Neural progenitor cell (in vitro differentiated cells): Measurements from ENCODE around the gene SUN1. TPM values are rescaled to one million over a fixed set of nuclear protein-coding genes. Genes with fewer than 3 reads are reported as not detected.

Source experiments
- DNase-seq: peaks from one replicate; pipeline ENCODE4 v3.0.0-alpha.2; 2016; ENCODE audit warnings: low spot score
- H2AFZ ChIP-seq: fragments of 200-600 bp; sonication (generic); replicated peaks from 2 replicates; pipeline ENCODE4 v1.6.1; 2016; ENCODE audit warnings: antibody characterized with exemption
- H3F3A ChIP-seq: fragments of 200-600 bp; sonication (generic); 2 replicates; pipeline ENCODE4 v1.6.1; 2016; ENCODE audit warnings: antibody characterized with exemption, low read depth
- H3K27ac ChIP-seq: fragments of 200-600 bp; sonication (generic); 2 replicates; pipeline ENCODE4 v1.5.1; 2016; ENCODE audit warnings: mild to moderate bottlenecking
- H3K27me3 ChIP-seq: fragments of 200-600 bp; sonication (generic); 2 replicates; pipeline ENCODE4 v1.6.1; 2016; ENCODE audit warnings: mild to moderate bottlenecking, moderate library complexity
- H3K36me3 ChIP-seq: fragments of 200-600 bp; sonication (generic); 2 replicates; pipeline ENCODE4 v1.5.1; 2016
- H3K4me1 ChIP-seq: fragments of 200-600 bp; sonication (generic); 2 replicates; pipeline ENCODE4 v1.6.1; 2016; ENCODE audit warnings: mixed run types
- H3K4me2 ChIP-seq: fragments of 200-600 bp; sonication (generic); 2 replicates; pipeline ENCODE4 v1.6.1; 2016
- H3K4me3 ChIP-seq: fragments of 200-600 bp; sonication (generic); 2 replicates; pipeline ENCODE4 v1.5.1; 2016
- H3K79me2 ChIP-seq: fragments of 200-600 bp; sonication (generic); 2 replicates; pipeline ENCODE4 v1.6.1; 2016; ENCODE audit warnings: low read depth
- H3K9ac ChIP-seq: fragments of 200-600 bp; sonication (generic); 2 replicates; pipeline ENCODE4 v1.6.1; 2016
- H3K9me3 ChIP-seq: fragments of 200-600 bp; sonication (generic); 2 replicates; pipeline ENCODE4 v1.5.1; 2016; ENCODE audit warnings: low read depth
- H4K20me1 ChIP-seq: fragments of 200-600 bp; sonication (generic); 2 replicates; pipeline ENCODE4 v1.6.1; 2016; ENCODE audit warnings: low read depth
- H3K27ac Mint-ChIP-seq: 3 replicates; pipeline ENCODE4 v1.8.0; 2021; ENCODE audit warnings: mixed read lengths
- H3K27me3 Mint-ChIP-seq: 2 replicates; pipeline ENCODE4 v1.8.0; 2022; ENCODE audit warnings: low read depth, mild to moderate bottlenecking, inconsistent platforms, moderate library complexity, mixed read lengths; ENCODE audit not compliant: insufficient read depth
- H3K36me3 Mint-ChIP-seq: 3 replicates; pipeline ENCODE4 v1.8.0; 2021; ENCODE audit warnings: mixed read lengths
- H3K4me1 Mint-ChIP-seq: 3 replicates; pipeline ENCODE4 v1.8.0; 2021; ENCODE audit warnings: mixed read lengths
- H3K4me3 Mint-ChIP-seq: 3 replicates; pipeline ENCODE4 v1.8.0; 2021; ENCODE audit warnings: mild to moderate bottlenecking, moderate library complexity, mixed read lengths
- H3K9me3 Mint-ChIP-seq: 3 replicates; pipeline ENCODE4 v1.8.0; 2020; ENCODE audit warnings: mixed read lengths
- EZH2 ChIP-seq: fragments of 200-600 bp; sonication (generic); IDR thresholded peaks from 2 replicates; pipeline ENCODE4 v1.6.1; 2017; ENCODE audit warnings: antibody characterized with exemption, mild to moderate bottlenecking, moderate library complexity
- EZH2phosphoT487 ChIP-seq: fragments of 200-600 bp; sonication (generic); IDR thresholded peaks from 2 replicates; pipeline ENCODE4 v1.6.1; 2017; ENCODE audit warnings: antibody characterized with exemption
- total RNA-seq: library from RNA; depleted of rRNA; stranded (reverse); fragments of >200 nt; gene quantifications from 2 replicates; pipeline ENCODE4 v1.2.3, GENCODE V29; 2015; ENCODE audit warnings: low replicate concordance
- TF ChIP-seq, protein P1 (sequence below): fragments of 200-600 bp; sonication (generic); IDR thresholded peaks from 2 replicates; pipeline ENCODE4 v1.5.1; 2017; ENCODE audit warnings: antibody characterized with exemption, mild to moderate bottlenecking

Gene SUN1
- total RNA-seq, 1 donor from 2014 or later: 104 TPM

DNA sequence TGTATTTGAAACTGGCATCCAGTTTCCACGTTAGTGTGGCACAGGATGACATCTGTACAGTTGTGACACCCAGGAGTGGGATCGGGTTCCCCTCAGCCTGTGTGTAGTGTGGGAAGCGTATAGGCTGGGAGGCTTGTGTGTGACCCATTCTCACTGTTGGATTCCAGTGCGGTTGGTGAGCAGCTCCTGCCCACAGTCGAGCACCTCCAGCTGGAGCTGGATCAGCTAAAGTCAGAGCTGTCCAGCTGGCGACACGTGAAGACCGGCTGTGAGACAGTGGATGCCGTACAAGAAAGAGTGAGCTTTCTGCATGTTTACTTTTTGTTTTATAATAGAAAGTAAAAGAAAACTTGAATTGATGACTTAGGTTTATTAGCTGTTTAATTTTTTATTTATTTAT, 25.4 kb downstream of the SUN1 start:
- Mint-ChIP-seq H3K27ac (no peak overlapping the region), H3K27me3 (peaks cover 4% of the 10 kb centered on the region)

DNA sequence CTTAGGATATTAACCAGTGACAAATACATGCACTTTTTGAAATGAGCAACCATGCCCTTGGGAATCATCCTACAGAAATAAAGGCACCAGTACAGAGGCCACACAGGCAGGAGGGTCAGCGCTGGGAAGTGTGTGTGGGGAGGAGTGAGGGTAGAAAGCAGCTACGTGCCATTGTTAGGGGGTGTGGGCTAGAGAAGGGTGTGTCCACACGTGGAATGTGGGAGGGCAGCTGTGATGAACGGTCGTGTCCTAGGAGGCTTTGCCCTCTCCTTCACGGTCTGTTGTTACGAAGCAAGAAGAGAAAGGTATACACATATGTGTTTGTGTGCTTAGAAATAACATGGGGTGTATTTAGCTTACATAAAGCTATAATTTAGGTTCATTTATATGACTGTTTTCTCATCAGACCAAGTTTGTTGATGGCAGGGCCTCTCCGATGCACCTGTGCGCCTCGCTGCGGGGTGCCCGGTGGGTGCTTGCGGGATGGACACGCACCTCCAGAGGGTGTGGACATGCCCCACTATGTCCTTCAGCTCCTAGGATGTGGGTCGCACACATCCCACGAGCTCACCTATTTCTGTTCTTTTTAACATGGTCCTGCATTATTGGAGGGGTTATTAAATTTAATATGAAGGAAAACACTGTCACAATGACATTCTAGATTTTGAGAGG, 27.2 kb downstream of the SUN1 start:
- Mint-ChIP-seq H3K27ac (no peak overlapping the region), H3K36me3 (peaks cover 42% of the 10 kb centered on the region), H3K27me3 (peaks cover 5% of the 10 kb centered on the region), H3K4me3 (no peak overlapping the region), H3K9me3 (no peaks in the 10 kb centered on the region), H3K4me1 (peaks cover 4% of the 10 kb centered on the region)
- TF ChIP-seq, protein P1, sequence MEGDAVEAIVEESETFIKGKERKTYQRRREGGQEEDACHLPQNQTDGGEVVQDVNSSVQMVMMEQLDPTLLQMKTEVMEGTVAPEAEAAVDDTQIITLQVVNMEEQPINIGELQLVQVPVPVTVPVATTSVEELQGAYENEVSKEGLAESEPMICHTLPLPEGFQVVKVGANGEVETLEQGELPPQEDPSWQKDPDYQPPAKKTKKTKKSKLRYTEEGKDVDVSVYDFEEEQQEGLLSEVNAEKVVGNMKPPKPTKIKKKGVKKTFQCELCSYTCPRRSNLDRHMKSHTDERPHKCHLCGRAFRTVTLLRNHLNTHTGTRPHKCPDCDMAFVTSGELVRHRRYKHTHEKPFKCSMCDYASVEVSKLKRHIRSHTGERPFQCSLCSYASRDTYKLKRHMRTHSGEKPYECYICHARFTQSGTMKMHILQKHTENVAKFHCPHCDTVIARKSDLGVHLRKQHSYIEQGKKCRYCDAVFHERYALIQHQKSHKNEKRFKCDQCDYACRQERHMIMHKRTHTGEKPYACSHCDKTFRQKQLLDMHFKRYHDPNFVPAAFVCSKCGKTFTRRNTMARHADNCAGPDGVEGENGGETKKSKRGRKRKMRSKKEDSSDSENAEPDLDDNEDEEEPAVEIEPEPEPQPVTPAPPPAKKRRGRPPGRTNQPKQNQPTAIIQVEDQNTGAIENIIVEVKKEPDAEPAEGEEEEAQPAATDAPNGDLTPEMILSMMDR: no peak
- no peak for TF ChIP-seq EZH2phosphoT487
- TF ChIP-seq EZH2: no peak
- no peaks in the 10 kb centered on the region for H3K79me2 ChIP-seq
- no peak overlapping the region for H3K9ac ChIP-seq
- H3K36me3 ChIP-seq: no peaks in the 10 kb centered on the region
- H3K4me3 ChIP-seq: no peak overlapping the region
- no peak overlapping the region for H3K4me2 ChIP-seq
- H3K27me3 ChIP-seq: no peaks in the 10 kb centered on the region
- H3K27ac ChIP-seq: no peak overlapping the region
- no peak for DNase-seq
- H4K20me1 ChIP-seq: peaks cover 15% of the 10 kb centered on the region
- no peaks in the 10 kb centered on the region for H3K9me3 ChIP-seq
- H2AFZ ChIP-seq: no peak overlapping the region
- peaks cover 21% of the 10 kb centered on the region for H3F3A ChIP-seq
- H3K4me1 ChIP-seq: peaks cover 18% of the 10 kb centered on the region

More for the DNA sequence above, 25.4 kb downstream of the SUN1 start:
- Mint-ChIP-seq H3K9me3 (no peaks in the 10 kb centered on the region), H3K36me3 (peaks cover 43% of the 10 kb centered on the region), H3K4me1 (peaks cover 4% of the 10 kb centered on the region), H3K4me3 (no peak overlapping the region)
- no peak overlapping the region for H3K9ac ChIP-seq
- H2AFZ ChIP-seq: no peak overlapping the region
- H3K4me3 ChIP-seq: no peak overlapping the region
- no peaks in the 10 kb centered on the region for H3K27me3 ChIP-seq
- peaks cover 8% of the 10 kb centered on the region for H4K20me1 ChIP-seq
- DNase-seq: no peak
- H3K4me2 ChIP-seq: no peak overlapping the region
- no peaks in the 10 kb centered on the region for H3K79me2 ChIP-seq
- no peaks in the 10 kb centered on the region for H3K36me3 ChIP-seq
- TF ChIP-seq EZH2phosphoT487: no peak
- TF ChIP-seq EZH2: no peak
- TF ChIP-seq, protein P1: no peak
- peaks cover 6% of the 10 kb centered on the region for H3K4me1 ChIP-seq
- peaks cover 8% of the 10 kb centered on the region for H3F3A ChIP-seq
- H3K9me3 ChIP-seq: no peaks in the 10 kb centered on the region
- no peak overlapping the region for H3K27ac ChIP-seq

DNA sequence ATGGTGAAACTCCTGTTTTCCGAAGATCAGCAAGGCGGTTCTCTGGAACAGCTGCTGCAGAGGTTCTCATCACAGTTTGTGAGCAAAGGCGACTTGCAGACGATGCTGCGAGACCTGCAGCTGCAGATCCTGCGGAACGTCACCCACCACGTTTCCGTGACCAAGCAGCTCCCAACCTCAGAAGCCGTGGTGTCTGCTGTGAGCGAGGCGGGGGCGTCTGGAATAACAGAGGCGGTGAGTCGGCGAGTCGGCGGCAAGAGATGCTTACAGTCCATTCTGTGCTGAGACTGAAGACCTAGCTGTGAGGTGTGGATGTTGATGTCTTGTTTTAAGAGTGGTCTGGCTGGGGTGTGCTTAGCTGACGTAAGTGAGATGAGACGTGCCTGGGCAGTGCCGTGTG, 27.9 kb downstream of the SUN1 start:
- Histone ChIP-seq H3K9ac (no peak overlapping the region), H3K4me1 (peaks cover 18% of the 10 kb centered on the region), H4K20me1 (peaks cover 15% of the 10 kb centered on the region), H3K27ac (no peak overlapping the region), H3K4me2 (no peak overlapping the region), H3K4me3 (no peak overlapping the region), H3K36me3 (no peaks in the 10 kb centered on the region), H3K27me3 (no peaks in the 10 kb centered on the region), H2AFZ (no peak overlapping the region), H3K9me3 (no peaks in the 10 kb centered on the region), H3K79me2 (no peaks in the 10 kb centered on the region), H3F3A (peaks cover 21% of the 10 kb centered on the region)
- Mint-ChIP-seq H3K27ac (peak overlapping the region; percentile 42), H3K9me3 (no peaks in the 10 kb centered on the region), H3K27me3 (peaks cover 5% of the 10 kb centered on the region), H3K4me1 (peaks cover 4% of the 10 kb centered on the region), H3K4me3 (no peak overlapping the region), H3K36me3 (peaks cover 42% of the 10 kb centered on the region)
- TF ChIP-seq, protein P1: no peak
- TF ChIP-seq EZH2 (no peak), EZH2phosphoT487 (no peak)
- no peak for DNase-seq
